HG02759 (cell line): ENCODE results near the gene SHROOM3.

ENCODE experiments used
- ATAC-seq: cut with Tn5 transposase; IDR thresholded peaks from one replicate; pipeline ENCODE4 v1.9.1; 2021; ENCODE audit warnings: mild to moderate bottlenecking, moderate library complexity; ENCODE audit not compliant: unreplicated experiment

Gene SHROOM3

DNA sequence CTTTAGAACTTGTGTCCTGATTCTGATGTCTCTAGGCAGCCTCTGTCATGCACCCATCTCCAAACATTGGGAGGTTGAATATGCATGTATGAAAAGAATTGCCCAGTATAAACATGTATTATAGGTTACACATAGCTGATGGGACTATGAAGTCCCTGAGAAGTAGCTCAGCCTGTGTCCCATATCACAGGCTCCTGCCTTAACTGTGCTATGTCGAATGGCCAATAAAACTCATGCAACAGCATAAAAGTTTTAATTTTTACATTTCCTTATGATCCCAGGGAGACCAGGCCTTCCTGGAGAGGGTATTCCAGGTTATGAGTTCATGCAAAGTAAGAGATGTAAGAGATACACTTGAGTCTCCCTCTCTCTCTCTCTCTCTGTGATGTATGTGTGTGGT lies 217.4 kb downstream of the SHROOM3 start:
- ATAC-seq = no peak

DNA sequence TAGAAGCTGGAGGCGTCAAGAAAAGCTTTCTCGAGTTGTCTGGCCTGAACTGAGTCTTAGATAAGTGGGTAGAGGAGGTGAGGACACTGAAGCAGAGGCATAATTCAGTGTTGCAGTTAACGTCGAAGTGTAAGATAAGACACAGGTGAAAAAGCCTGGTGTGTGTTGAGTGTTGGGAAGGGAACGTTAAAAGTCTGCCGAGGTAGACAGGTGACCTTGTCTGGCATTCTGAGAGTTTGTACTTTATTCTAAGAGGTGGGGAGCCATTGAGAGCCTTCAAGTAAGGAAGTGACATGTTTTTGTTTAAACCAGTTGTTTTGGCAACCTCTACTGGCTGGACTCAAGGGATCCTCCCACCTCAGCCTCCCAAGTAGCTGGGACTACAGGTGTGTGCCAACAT lies 219.1 kb downstream of the SHROOM3 start:
- ATAC-seq = no peak

DNA sequence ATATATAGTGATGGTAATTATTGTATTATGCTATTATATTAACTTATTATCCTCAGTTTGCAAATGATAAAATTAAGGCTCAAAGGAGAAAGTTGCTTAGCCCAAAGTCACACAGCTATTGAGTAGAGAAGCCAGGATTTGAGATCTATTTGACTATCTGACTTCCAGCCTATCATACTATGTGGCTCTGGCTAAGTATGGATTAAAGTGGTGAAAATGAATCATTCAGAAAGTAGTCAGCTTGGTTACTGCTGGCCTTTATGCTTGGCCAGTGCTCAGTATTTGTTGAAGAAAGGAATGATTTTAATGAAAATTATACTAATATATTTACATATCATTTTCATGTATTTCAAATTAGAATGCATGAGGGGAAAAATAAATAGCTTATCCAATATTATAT lies 219.8 kb downstream of the SHROOM3 start:
- no peak for ATAC-seq

DNA sequence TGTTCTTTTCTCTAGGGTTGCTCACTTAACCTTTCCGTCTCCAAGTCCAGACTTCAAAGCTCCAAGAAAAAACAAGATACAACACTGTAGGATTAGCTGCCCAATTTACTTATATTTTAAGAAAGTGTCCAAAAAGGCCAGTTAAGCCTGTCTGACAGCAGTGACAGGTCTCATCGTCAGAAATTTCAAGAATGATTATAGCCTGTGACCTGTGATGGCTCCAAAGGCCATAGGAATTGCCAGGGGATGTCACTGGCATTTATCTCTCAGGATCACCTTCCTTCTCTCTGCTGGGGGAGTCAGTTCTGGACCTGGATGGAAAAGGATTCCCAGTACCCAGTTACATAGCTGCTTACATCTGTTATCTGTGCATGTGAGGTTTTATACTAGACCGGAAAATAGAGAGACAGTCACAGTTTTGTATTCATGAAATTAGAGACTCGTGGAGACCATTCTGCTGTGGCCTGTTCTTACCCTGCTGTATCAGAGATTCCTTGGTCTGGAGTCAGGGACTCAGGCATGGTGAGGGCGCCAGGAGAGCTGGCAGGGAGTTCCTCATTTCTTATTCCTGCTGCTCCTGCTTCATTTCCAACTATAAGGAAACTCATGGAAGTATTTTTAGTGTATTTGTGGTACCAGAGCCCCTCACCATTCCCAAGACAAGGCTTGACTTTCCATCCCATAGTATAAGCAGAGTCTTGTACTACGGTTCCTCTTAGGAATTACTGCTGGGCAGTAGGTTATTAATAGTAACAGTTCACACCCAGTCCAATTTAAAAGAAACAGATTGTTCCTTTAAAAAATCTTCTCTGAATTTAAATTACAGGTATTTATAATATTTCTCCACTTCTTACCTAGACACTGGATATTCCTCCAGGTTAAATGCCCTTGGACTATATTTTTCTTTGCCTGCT lies 220.8 kb downstream of the SHROOM3 start:
- no peak for ATAC-seq

DNA sequence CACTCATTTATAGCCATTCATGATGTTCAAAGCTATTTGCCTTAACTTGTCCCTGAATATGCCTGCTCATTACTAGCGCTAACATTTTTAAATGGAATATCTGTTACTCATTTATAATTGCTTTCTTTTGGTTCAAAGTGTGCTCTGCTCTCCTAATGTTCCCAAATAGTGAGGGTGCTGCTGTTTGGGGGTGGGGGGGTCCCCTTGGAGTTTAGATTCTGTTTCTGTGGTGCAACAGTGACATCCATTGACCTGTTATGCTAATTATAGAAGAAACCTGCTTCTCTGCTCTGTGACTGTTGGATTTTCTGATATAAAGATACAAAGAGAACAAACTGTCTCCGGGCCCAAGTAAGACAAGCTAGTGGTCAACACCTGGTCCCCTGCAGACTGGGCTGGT lies 222.4 kb downstream of the SHROOM3 start:
- no peak for ATAC-seq

DNA sequence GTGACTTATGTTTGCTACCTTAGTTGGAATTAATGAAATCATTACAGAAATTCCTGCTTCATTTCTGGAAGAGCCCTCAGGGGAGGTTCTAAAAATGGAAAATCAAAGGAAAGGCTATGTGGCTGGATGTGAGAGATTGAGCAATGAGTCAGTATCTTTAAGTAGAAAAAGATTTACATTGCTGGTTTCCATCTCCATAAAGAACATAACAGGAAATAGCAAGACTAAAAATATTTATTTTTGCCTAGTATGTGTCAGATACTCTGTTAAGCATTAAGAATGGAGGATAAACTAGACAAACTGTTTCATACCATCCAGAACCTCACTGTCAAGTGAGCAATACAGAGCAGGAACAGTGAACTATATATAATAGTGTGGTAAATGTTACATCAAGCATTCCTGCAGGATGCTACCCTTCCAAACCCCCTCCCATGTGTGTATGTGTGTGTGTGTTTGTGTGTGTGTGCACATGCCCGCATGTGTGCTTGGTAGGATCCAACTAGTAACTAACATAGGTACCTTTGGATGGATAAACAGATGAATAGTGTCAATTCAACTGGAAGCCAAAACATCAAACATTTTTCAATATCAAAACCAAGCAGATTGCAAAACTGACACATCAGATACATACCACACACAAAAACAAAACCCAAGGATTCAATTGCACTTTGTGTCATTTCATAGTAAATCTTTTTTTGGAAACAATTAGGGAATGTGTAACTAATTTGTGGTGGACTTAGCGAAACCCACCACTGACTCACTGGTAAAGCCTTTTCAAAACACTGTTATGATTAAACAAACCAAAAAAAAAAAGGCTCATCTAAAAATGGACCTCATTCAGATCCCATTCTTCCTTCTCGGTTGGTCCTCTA lies 223.4 kb downstream of the SHROOM3 start:
- peak; percentile 43 for ATAC-seq

DNA sequence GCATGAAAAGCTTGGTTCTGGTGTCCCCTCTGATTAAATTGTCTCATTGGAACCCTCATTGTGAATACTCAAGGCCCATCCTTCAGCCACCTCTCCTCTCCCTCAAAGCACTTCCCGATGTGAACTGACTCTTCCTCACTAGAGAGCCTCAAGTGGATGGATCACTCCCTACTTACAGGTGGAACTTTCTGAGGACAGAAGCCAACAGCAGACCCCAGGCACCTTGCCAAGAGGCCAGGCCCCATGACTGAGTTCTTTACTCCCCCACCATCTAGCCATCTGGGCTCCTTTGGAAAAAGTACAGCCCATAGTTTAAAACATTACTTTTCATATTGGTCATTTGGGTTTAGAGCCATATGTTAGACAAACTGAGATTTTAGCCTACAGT lies 224.1 kb downstream of the SHROOM3 start:
- peak; percentile 16 for ATAC-seq

DNA sequence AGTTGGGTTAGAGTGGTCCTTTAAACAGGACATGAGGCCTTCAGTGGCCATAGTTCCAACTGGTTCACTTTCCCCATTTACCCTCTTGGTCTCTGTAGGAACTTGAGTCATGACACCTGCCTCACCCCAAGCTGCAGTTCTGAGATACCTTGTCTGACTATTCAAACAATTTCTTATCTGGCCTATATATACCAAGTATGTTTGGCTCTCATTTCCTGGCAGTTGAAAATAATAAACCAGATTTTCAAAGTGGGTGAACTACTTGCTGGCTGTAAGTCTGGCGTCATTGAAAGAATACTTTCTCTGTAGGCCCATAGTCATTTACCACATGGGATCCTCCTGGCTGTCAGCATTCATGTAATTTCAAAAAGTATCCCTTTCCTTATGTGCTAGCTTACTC lies 228.8 kb downstream of the SHROOM3 start:
- ATAC-seq = no peak

DNA sequence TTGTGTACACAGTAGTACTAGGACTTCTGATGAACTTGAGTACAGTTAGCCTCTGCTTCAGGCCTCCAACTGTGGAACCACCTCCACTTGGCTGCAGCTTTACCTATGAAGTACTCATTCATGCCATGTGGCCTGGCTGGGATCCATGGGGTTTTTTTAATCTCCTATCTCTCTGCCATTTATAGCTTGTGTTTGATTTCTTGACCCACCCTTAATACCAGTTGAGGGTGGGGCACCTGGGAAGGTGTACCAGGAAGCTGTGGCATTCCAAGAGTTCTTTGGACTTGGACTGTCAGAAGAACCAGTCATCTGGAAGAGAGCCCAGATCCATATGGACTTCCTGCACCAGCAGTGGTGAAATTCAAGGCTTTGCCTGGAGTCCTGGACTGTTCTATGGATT lies 230.1 kb downstream of the SHROOM3 start:
- ATAC-seq = no peak

DNA sequence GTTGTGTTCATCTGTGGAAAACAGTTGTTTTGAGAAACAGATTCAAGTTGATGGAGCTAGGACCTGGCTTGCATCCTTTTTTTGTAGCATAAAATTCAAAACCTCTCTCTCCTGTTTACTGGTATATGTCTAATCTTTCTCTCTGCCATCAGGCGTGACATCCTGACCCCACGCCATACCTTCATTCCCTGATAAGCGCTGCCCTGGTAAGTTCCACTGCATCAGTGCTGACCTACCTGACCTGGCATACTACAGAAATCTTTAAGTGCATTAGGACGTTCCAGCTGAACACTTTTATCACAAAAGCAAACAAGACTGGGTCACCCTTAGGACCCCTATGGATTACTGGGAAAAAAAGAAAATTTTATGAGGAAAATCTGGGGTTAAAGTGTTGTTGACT lies 230.7 kb downstream of the SHROOM3 start:
- no peak for ATAC-seq

DNA sequence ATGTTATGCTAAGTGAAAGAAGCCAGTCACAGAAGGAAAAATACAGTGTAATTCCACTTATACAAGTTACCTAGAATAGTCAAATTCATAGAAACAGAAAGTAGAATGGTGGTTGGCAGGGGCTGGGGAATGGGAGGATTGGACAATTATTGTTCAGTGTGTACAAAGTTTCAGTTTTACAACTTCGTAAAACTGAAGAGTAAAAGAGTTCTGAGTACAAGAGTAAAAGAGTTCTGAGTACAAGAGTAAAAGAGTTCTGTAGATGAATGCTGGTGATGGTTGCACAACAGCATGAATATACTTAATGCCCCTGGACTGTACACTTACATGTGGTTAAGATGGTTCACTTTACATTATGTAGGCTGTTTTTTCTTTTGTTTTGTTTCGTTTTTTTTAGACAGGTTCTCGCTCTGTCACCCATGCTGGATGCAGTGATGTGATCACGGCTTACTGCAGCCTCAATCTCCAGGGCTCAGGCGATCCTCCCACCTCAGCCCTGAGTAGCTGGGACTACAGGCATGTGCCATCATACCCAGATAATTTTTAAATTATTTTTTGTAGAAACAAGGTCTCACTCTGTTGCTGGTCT lies 232.0 kb downstream of the SHROOM3 start:
- ATAC-seq = peak; percentile 56

DNA sequence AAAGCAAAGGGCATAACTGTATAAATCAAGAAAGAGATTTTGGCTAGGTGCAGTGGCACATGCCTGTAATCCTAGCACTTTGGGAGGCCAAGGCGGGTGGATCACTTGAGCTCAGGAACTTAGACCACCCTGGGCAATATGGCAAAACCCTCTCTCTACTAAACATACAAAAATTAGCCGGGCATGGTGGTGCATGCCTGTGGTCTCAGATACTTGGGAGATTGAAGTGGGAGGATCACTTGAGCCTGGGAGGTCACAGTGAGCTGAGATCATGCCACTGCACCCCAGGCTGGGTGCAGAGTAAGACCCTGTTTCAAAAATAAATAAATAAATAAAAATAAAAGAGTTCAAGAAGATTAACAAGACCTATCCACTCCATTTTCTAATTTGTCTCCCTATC lies 235.6 kb downstream of the SHROOM3 start:
- ATAC-seq = no peak

DNA sequence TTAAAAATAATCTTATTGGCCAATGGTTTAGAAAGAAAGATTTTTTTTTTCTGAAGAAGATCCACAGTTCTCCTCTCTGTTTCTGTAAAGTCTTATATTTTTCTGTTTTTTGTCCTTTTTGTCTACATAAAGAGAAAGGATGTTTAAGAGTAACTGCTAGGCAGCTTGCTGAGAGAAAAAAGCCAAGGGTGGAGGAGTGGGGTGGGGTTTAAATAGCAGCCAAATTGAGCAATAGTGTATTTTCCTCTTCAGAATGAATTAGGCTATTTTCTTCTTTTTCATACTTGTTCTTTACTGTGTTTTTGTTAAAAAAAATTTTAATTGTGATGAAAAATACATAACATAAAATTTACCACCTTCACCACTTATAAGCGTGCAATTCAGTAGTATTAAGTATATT lies 238.3 kb downstream of the SHROOM3 start:
- ATAC-seq = no peak

DNA sequence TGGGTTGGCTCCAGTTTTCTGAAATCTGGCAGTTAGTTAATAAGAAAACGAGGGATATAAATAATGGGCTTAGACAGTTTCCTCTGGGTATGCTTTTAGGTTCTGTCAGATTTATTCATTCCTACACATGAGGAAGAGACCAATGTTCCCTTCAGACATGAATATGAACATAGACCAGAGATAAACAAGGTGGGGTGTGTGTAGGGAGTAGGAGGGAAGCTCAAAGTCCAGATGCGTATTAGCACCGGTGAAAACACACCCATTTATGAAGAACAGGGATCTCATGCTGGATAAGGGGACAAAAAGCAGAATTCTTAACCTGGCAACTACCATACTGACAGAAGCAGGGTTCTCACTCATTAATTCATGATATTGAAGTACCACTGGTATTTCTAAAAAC lies 240.0 kb downstream of the SHROOM3 start:
- no peak for ATAC-seq

DNA sequence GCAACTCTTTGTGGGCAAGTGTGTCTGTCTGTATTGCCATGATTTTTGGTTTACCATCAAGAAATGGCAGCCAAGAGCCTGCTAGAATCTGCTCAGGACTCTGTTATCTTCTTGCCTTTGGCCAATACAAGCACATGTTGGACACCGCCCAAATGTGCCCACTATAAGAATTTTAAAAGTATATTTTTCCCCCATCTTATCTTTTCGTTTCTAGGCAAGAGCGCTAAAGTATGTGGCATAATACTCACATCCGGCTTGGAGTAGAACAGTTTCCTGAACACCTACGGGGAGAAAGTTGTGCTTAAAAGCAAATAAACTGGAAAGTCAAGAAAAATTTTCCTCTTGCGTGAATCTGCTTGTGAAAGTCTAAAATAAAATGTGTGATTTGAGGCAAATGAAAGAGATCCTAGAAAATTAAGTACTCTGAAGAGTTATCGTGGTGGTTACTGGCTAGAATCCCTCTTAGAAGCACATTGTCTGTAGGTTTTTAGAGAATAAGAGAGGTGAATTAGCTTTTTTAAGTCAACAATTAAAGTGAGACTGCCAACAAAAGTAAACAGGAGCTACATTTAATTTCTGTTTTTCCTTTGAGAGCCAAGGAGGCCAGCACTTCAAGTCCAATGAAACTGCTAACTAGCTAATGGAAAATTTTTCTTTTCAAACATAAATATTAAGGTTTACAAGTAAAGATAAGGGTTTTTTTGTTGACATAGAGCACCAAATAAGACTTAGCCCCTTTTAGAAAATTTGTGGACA lies 242.7 kb downstream of the SHROOM3 start:
- ATAC-seq = no peak

DNA sequence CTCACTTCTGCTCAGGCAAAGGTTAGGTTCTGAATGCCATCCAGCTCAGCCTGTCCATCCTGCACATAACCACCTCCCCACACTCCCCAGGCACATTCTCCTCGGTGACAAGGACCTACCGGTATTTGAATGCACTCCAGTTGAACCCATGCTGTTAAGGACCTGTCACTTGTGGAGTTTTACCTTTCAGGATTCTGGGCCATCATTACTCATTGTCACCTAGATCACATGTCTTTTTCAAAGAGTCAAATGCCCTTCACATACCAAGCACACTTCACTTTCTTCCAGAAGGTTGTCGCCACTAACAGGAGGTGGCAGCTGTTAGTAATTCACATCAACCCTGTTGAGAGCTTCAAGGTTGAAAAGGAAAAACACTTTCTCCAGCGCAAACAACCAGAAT lies 244.7 kb downstream of the SHROOM3 start:
- ATAC-seq = no peak

DNA sequence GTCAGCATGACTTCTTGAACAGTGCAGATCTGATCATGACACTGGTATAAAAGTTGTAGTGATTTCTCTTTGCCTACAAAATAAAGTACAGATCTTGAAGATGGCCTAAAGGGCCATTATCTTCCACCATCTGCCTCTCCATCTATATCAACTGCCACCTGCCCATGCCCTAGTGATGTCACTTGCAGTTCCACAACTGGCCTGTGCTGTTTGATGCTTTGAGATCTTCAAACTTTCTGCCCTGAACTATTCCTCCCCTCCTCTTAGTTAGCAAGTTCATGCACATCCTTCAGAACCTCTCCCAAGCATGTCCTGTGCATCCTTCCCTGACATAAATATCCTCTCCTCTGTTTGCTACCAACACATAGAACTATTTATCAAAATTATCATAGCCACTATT lies 245.9 kb downstream of the SHROOM3 start:
- no peak for ATAC-seq

DNA sequence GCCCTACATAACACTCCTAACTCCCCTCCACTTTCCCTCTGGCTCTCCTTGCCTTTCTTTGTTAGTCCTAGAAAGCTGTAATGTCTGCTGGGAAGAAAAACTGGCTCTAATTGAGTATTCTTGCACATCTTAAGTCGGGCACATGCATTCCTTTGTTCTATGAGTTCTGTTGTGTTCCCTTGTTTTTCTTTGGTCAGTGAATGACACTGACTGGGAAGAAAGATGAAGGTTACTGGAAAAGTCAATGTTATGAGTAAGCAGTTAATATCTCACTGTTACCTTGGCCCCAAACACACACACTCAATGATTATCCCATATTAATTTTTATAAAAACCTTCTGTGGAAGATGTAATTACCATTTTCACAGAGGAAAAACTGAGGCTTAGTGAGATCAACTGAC lies 247.0 kb downstream of the SHROOM3 start:
- ATAC-seq = no peak

DNA sequence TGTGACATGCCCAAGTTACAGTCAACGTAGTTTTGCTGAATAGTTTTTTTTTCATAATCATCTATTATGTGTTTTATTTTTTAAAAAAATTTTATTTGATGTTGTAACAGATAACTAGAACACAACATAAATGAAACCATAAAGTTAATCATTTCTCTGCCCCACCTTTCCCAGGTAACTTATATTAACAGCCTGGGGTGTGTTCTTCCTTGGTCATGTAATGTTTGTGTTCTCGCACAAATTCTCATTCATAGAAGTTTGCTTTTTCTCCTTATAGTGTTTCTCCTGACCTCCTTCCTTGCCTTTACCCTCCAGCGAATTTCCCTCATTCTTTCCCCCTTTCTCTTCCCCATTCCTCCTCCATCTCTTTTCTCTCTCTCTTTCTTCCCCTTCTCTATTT lies 248.1 kb downstream of the SHROOM3 start:
- no peak for ATAC-seq

DNA sequence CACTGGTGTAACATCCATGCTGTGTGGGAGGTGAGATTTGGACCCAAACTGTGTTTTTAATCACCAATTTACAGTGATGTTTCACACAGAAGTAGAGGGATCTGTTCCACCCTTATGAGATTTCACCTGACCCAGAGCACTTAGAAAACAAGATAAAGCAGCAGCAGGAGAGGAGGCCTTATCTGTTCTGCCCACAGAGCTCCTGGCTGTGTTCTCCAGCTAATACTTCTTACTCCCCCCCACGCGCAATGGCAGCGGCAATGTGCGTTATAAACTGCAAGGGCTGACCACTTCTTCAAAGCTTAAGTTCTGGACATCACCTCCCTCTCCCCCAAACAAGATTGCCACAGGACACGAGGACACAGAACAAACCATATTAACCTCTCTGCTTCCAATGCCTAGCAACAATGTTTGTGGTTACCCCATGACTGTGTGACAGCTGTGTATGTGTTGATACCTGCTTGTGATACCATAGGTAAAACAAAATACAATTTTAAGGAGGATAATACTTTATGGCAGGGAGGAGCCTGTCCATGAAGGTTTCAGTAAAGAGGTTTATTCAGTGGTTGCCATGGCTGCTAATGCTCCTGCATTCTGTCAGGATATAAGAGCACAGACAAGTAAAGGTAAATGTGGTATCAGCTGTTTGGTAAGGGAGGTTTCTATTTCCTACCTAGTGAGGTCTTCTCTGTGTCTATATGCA lies 252.9 kb downstream of the SHROOM3 start:
- no peak for ATAC-seq
